Effector CD8-positive, alpha-beta T cell (primary cell): Measurements from ENCODE around the gene SAT1.
"Not testable (repeated sequence)": the region's sequence is repeated elsewhere in the genome, so short reads cannot be mapped to it uniquely, and the experiment has no call there.

Experiments
- DNase-seq: peaks from one replicate; lab custom pipeline; 2025; lab: John Stamatoyannopoulos, UW
- total RNA-seq, 4 experiments: gene quantifications; one replicate each; lab custom pipeline; 2026; lab: John Stamatoyannopoulos, UW

Gene SAT1
- 52.0 to 96.6 (median 71.6) reads per million in 4 experiments for total RNA-seq

- DNase-seq, result peak; percentile 90
Observed at GRCh38 chrX:23782863-23783588, at the start of gene SAT1. TSS of gene SAT1 (plus strand) at chrX:23783173. CDS start at chrX:23783352, 179 bp downstream.

DNA sequence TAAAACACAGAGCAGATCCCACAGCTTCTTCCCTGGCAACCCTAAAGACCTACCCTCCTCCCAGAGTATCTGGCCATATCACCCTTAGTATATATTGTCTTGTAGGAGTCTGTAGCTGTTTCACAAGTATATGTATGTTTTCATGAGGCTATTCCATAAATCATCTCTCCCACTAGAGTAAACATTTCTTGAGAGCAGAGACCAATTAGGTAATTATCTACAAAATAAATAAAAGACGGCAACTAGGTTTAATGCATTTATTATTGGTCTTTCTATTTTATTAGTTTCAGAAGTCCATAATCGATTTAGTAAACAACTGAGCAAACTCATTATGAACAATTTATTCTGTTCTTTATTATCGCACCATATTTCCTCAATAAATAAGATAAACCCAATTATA is 46.9 kb upstream of the SAT1 start:
- no peak for DNase-seq

- no peak for DNase-seq
Observed at GRCh38 chrX:23737413-23737812, 45.6 kb upstream of the SAT1 start.

DNA sequence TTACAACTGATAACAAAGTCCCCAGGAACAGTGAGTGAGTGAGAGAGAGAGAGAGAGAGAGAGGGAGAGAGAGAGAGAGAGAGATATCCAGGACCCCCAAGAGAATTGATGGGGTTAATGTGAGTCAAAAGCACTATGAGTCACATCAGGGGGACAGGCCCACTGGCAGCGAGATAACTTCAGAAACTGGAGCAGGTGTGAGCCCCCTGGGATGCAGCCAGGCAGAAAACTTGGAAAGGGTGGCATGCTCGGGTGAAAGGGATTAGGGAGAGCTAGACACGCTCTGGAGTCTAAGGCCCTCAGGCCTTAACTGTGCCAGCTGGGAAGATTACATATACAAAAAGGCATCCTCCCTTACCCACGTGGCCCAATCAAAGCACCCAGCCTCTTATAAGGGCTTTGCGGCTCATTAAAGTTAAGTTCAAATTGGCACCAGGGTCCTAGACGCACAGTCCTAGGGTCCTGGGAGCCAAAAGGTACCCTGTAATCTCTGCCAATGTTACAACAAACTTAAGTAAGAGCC is 40.7 kb upstream of the SAT1 start:
- DNase-seq, result no peak

DNA sequence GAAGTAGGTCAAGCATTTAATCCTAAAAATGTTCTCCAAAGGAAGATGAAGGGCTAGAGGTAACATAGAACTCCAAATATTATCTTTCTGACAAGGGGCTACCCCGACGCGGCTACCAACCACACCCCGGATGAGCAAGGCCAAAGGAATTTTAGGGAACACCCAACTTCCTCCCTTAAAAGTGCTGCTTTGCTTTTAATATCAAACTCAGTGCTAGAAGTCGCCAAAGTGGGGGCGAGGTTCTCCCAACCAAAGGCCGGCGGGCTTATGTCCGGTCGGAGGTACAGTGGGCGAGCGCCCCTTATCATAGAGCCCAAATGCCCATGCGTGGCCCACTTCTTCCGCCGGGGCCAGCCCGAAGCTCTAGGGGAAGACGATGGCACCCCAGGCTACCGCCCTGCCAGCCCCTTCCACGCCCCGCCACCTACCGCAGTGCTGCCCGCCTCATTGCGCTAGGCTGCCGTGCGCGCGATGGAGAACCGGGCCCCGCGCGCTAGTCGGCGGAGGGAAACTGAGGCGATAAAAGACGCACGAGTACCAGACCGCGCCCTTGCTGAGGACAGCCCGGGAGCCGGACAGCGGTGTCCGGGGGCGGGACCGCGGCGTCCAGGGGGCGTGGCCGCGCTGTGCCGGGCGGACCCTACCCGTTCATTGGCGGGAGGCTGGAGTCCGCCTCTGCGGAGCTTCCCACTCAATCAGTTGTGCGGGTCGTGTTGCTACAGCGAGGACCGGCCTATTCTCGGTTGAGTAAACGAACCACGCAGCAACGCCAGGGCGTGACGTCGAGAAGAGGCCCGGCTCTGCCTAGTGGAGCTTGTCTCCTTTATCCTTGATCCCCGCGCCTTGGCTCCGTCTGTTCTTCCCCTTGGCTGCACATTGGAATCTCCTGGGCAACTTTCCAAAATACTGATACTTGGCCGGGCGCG is 40.0 kb upstream of the SAT1 start, which contains the start of gene ACOT9:
ACOT9 (minus strand) TSS at position 580 of the 926 bp plus-strand sequence; CDS start at position 448, 132 bp downstream.
- DNase-seq, result peak; percentile 46

DNA sequence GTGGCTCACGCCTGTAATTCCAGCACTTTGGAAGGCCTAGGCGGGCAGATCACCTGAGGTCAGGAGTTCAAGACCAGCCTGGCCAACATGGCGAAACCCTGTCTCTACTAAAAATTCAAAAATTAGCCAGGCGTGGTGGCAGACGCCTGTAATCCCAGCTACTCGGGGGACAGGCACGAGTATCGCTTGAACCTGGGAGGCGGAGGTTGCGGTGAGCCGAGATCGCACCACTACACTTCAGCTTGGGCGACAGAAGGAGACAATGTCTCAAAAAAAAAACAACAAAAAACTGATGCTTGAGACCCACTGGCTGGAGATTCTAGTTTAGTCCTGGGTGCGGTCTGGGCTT is 39.4 kb upstream of the SAT1 start:
- DNase-seq, result not testable (repeated sequence)

DNA sequence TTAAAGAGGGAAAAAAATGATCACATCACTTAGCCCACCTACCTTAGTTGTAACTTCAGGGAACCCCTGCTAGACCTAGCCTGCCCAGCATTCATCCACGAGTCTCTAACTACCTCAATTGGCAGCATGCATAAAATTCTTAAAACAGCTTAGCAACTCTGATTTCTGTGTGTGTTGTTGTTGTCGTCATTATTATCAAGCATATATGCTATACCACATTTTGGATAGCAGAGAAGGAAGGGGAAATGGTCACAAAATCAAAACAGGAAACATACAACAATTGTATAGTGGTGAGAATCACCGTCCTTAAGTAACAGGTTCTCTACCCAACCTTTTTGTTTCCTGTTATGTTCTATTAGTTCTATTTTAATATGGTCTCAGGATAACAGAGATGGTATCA is 37.2 kb upstream of the SAT1 start:
- no peak for DNase-seq

DNA sequence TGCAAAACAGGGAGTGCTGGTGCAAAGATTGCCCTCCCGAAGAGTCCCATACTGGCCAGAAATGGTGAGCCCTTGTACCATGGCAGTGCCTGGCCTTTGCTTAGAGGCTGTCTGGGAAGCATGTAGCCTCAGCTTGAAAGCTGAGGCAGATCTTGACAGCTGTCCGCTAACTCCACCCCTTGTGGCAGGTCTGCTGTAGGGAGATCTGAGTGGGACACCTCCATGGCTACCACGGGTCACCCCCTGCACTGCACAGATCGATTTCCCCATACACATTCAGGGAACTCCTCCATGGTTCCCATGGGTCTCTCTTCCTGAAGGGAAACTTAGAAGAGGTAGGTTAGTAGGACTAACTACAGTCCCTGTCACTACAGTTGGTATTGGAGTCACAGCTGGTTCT is 33.8 kb upstream of the SAT1 start:
- DNase-seq, result no peak

DNA sequence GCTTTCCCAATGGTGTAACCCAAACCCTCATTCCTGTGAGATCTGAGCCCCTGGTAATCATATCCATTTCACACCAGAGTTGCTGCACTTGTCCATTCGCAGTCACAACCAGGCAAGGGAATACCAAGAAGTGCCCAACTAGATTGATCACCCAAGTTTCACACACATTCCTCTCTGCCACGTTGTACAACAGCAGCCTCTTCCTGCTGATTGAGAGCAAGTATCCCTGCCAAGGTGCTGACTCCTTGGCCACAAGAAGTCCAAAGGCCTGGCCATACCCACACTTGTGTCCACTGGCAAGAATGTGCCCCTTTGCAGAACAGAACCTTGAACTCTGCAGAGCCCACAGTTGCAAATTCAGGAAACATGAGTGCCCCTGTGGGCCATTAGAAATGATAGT is 33.4 kb upstream of the SAT1 start:
- no peak for DNase-seq

DNA sequence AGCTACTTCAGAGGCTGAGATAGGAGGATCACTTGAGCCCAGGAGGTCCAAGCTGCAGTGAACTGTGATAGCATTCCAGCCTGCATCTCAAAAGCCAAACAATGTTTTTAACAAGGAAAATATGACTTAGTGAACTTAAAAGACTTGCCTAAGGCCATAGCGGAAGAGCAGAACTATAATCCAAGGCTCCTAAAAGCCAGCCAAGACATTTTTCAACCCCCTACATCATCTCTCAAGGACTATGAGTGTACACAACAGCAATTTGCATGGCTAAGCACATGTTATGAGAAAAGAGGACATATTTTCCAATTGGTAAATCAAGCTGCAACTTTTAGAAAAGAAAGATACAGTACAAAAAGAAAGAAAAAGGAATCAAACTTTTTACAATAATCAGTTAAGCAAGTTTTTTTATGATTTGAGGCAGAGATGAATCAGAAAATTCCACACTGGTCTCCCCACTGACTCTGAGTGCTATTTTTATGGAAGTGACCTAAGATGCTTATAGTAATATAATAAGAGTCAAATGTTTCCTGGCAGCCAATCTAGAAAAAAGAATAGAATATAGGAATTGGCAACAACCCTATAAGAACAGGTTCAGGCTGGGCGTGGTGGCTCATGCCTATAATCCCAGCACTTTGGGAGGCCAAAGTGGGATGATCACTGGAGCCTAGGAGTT is 30.1 kb upstream of the SAT1 start:
- no peak for DNase-seq

- no peak for DNase-seq
Observed at GRCh38 chrX:23754664-23755063, 28.3 kb upstream of the SAT1 start.

DNA sequence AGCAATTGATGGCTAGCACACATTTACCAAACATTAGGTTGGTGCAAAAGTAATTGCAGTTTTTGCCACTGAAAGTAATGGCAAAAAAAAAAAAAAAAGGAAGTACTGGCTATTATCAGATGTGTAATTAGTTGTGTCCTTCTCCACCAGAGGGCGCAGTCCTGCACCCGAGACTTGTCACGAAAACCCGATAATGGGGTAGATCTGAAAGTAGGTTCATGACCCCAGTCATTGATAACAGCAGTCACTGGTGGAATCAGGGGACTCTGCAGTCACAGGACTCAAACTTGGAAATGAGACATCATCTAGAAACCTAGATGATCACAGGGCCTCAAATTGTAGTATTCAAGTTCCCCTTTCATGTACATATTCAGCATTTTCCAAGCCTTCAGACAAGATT is 26.8 kb upstream of the SAT1 start:
- peak; percentile 42 for DNase-seq

DNA sequence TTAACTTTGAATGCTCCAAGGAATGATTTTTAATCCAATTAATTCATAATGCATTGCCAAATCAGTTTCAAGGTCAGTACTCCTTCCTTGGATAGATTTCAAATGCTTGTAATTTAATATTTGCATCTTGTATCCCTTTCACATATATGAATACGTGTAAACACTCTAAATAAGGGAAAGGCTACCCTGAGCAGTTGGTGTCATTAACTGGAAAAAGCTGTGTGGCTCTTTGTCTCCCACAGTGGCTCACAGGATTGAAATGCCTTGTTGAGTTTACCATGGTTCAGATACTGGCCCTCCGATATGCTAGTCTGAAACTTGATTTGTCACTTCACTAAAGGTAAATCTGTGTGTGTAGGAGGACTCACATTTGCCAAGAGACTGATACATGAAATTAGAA is 23.2 kb upstream of the SAT1 start:
- DNase-seq, result no peak

- DNase-seq, result no peak
Observed at GRCh38 chrX:23764188-23764984, 18.6 kb upstream of the SAT1 start.

DNA sequence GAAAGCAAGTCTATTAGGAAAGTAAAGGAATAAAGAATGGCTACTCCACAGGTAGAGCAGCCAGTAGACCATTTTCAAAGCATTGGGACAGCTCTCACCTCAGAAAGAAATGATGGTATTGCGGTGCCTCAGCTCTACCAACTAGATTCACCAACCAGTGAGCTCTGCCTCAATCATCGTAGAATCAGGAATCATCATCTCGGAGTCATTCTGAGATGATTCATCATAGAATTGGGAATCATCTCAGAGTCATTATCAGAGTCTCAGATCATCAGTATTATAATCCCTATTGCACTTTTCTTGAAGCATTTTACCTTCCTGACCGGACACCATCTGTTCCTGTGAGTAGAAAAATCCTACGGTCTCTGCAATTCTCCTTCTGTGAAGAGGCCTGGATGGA is 17.5 kb upstream of the SAT1 start:
- no peak for DNase-seq

- DNase-seq, result no peak
Observed at GRCh38 chrX:23765868-23766267, 17.1 kb upstream of the SAT1 start.

GRCh38 chrX:23766650-23767551 is 16.1 kb upstream of the SAT1 start:
- DNase-seq, result no peak

DNA sequence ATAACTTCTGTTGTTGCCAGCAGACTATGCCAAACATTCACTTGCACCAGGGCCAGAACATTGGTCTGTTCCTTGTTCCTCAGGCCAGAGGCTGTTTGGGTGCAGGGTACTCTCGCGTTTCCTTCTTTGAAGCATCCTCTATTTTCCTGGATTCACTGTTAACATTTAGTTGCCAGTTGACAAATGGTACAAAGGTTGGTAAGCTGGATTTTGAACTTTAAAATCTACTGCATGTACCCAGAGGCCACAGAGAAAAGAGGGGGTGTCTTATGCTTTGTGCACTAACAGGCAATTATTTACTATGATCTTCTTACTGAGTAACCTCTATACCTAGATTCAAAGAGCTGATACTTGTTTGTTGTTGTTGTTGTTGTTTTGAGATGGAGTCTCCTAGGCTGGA is 12.8 kb upstream of the SAT1 start:
- no peak for DNase-seq

GRCh38 chrX:23771086-23771485 is 11.9 kb upstream of the SAT1 start:
- not testable (repeated sequence) for DNase-seq

DNA sequence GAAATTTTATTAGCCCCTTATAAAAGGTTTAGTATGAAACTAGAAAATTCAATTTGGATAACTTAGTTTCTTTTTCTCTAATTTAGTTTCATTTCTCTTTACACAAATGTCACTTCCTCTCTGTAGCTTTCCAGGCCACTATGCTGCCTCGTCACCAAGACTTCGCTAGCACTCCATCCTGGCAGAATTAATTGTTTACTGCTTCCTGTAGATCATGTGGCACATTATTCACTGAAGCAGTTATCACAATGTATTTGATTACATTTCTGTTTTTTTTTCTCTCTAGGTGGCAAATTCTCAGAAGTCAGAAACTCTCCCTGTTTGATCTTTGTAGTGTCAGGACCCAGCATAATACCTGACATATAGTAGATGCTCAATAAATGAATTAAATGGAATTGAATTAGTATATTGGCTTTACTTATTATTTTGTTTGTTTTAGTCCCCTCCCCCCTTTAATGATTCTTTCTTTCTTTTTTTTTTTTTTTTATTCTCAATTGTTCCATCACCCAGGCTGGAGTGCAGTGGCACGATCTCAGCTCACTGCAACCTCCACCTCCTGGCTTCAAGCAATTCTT is 9.3 kb upstream of the SAT1 start:
- peak; percentile 0 for DNase-seq
